Measurements from ENCODE around the gene FLACC1. TPM values are rescaled to one million over a fixed set of nuclear protein-coding genes. Genes with fewer than 3 reads are reported as not detected.

Gene FLACC1
- total and polyA plus RNA-seq, 9 of the 15 experiments (the other 6 are each of a cell fraction or from before 2014, with no cell fraction given) = 0.07 to 0.68 (median 0.22) TPM; not detected in 2

DNA sequence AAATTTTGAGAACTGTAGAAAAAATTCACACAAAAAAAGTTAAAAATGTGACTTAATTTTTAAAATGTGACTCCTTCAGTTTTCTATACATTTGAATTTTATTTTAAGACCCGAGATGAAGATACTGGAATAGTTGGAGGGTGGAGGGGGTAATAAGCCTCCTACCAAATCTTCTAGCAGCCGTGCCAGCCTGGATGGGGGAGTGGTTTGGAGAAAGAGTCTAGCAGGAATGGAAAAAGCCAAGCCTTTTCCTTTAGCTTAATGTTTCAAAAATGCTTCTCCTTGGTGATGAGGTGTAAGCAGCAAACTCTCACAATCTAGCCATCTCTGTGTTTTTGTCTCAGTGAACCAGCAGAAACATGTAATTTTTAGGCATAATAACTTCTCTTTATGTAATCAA is 82.1 kb downstream of the FLACC1 start:
- H4K20me1 ChIP-seq (replicated peaks; ENCODE audit: control insufficient read depth, insufficient read depth, low read length) = no peaks in the 10 kb centered on the region
- no peak overlapping the region for H3K9ac ChIP-seq (ENCODE audit: insufficient read depth in 1 of 2, low read depth in 2 of 2, low read length in 2 of 2)
- H2AFZ ChIP-seq (ENCODE audit: low read depth, low read length) = no peak overlapping the region
- no TSS peak for BruUV-seq (replicated peaks)
- no peaks in the 10 kb centered on the region for H3K27me3 ChIP-seq (ENCODE audit: control insufficient read depth in 2 of 2, insufficient read depth in 2 of 2, low read length in 2 of 2)
- H3K4me3 ChIP-seq = no peak overlapping the region
- no peak for FAIRE-seq
- in situ Hi-C loops (cut with MboI) = no loop called here
- intact Hi-C loops (cut with micrococcal nuclease) = no loop called here
- no peaks in the 10 kb centered on the region for H3K9me1 ChIP-seq (ENCODE audit: control insufficient read depth, insufficient read depth, low read length)
- H3K9me3 ChIP-seq (replicated peaks; ENCODE audit: control insufficient read depth, insufficient read depth, low read depth, low read length) = no peaks in the 10 kb centered on the region
- H3K4me2 ChIP-seq (ENCODE audit: insufficient read depth, low read length) = no peak overlapping the region
- no peaks in the 10 kb centered on the region for H3K79me2 ChIP-seq (ENCODE audit: control insufficient read depth, insufficient read depth, low read length)
- 95% methylated on average over 2 of the region's 2 CpGs for WGBS (ENCODE audit: insufficient coverage, low coverage, missing lambda C conversion rate)
- ChIA-PET CTCF (ENCODE audit: low intra/inter-chr PET ratio) (no interaction called here), POLR2A (interaction anchor here (0.7 to 1.1 kb wide), 2 partner anchors 13 to 132 kb away, joined by 3 read pairs; no protein-coding TSS in a partner anchor)
- TF ChIP-seq NCOA4 (IDR thresholded peaks at IDR 0.05; ENCODE audit: partially characterized antibody) (no peak), RBM14 (IDR thresholded peaks at IDR 0.05; ENCODE audit: borderline replicate concordance, insufficient read depth, low read depth, low read length) (no peak), NR2F6 (CRISPR knock-in tag; IDR thresholded peaks at IDR 0.05) (no peak), CREB1 (IDR thresholded peaks at IDR 0.05) (no peak), CREB1 (CRISPR knock-in tag; IDR thresholded peaks at IDR 0.05) (no peak), CBX1 (IDR thresholded peaks at IDR 0.05; ENCODE audit: low read depth) (no peak), ZNF407 (IDR thresholded peaks at IDR 0.05; ENCODE audit: low read depth) (no peak), ZNF589 (CRISPR knock-in tag; IDR thresholded peaks at IDR 0.05; ENCODE audit: low read depth) (no peak)
- TF ChIP-seq, protein P1, sequence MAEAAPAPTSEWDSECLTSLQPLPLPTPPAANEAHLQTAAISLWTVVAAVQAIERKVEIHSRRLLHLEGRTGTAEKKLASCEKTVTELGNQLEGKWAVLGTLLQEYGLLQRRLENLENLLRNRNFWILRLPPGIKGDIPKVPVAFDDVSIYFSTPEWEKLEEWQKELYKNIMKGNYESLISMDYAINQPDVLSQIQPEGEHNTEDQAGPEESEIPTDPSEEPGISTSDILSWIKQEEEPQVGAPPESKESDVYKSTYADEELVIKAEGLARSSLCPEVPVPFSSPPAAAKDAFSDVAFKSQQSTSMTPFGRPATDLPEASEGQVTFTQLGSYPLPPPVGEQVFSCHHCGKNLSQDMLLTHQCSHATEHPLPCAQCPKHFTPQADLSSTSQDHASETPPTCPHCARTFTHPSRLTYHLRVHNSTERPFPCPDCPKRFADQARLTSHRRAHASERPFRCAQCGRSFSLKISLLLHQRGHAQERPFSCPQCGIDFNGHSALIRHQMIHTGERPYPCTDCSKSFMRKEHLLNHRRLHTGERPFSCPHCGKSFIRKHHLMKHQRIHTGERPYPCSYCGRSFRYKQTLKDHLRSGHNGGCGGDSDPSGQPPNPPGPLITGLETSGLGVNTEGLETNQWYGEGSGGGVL (CRISPR knock-in tag; IDR thresholded peaks at IDR 0.05) = no peak
- peaks cover 77% of the 10 kb centered on the region; the same call in 2 of the 3 replicates for H3K36me3 ChIP-seq (ENCODE audit: control insufficient read depth, insufficient read depth, low read length)
- no peak for DNase-seq (ENCODE audit: extremely low read depth in 1 of 4, low spot score in 3 of 4)
- ATAC-seq = no peak
- peaks cover 0 to 2% of the 10 kb centered on the region in 2 experiments; a peak in 2 of 5 replicates for H3K4me1 ChIP-seq (replicated peaks in 1 of 2; ENCODE audit: control insufficient read depth in 2 of 2, insufficient read depth in 2 of 2, low read length in 2 of 2)
- H3K27ac ChIP-seq (ENCODE audit: extremely low read depth, low read depth, low read length) = no peak overlapping the region
